ENCODE data around the gene IMMP1L.

The IMMP1L gene

GRCh38 chr11:31397239-31397834 is 112.1 kb downstream of the IMMP1L start:
- no peak for DNase-seq (ENCODE audit: low read depth, low spot score)

GRCh38 chr11:31387379-31387778 is 122.0 kb downstream of the IMMP1L start:
- DNase-seq (ENCODE audit: low read depth, low spot score), result no peak

DNA sequence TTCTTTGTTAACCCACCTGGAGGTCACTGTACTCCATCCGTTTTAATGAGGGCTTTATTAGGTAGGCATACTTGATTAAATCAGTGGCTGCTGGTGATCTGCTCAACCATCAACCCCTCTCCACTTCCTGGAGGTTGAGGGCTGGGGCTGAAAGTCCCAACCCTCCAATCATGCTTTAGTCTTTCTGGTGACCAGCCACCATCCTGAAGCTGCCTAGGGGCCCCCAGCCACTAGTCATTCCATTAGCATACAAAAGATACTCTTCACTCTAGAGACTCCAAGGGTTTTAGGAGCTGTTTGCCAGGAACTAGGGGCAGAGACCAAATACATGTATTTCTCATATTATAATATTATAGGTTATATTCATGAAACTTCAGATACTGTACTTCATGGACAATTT is 126.3 kb downstream of the IMMP1L start:
- DNase-seq (ENCODE audit: low read depth, low spot score), result no peak
